HG03521 (cell line): ENCODE results near the gene TMEM17.
A peak's percentile ranks its signal among the peaks of the same experiment; 100 is the strongest.

Experiments used
- ATAC-seq: cut with Tn5 transposase; IDR thresholded peaks from one replicate; pipeline ENCODE4 v1.9.1; 2021; ENCODE audit warnings: mild to moderate bottlenecking, moderate library complexity; ENCODE audit not compliant: unreplicated experiment

The TMEM17 gene

GRCh38 chr2:62458206-62458641 is 47.8 kb downstream of the TMEM17 start:
- ATAC-seq, result no peak

GRCh38 chr2:62457556-62457955 is 48.4 kb downstream of the TMEM17 start:
- ATAC-seq, result no peak

- ATAC-seq, result peak; percentile 87
Observed at GRCh38 chr2:62456721-62457539, 49.1 kb downstream of the TMEM17 start.

- no peak for ATAC-seq
Observed at GRCh38 chr2:62455957-62456692, 49.9 kb downstream of the TMEM17 start.

- no peak for ATAC-seq
Observed at GRCh38 chr2:62453955-62454354, 52.0 kb downstream of the TMEM17 start.

- no peak for ATAC-seq
Observed at GRCh38 chr2:62452701-62453454, 53.1 kb downstream of the TMEM17 start.

GRCh38 chr2:62450716-62451191 is 55.2 kb downstream of the TMEM17 start:
- ATAC-seq, result no peak
